ENCODE data around the gene UBE2E3.

Gene UBE2E3

GRCh38 chr2:180990337-180990736, 9.9 kb downstream of the UBE2E3 start (continued):
- TF ChIP-seq ZNF292 (tag by site-specific recombination; IDR thresholded peaks at IDR 0.05; ENCODE audit: borderline replicate concordance, low read depth) (no peak), ZFP69B (tag by site-specific recombination; IDR thresholded peaks at IDR 0.05) (no peak)

- CTCF ChIA-PET = interaction anchor here (0.6 to 0.7 kb wide), 3 partner anchors 10 to 118 kb away, joined by 3 to 4 read pairs (median 4); no protein-coding TSS in a partner anchor
- peaks cover 3 to 8% of the 10 kb centered on the region in 2 experiments for H3K36me3 ChIP-seq (ENCODE audit: control insufficient read depth in 2 of 2, insufficient read depth in 1 of 2, low read length in 2 of 2)
- H3K4me1 ChIP-seq (ENCODE audit: control insufficient read depth, insufficient read depth, low read length) = peaks cover 5% of the 10 kb centered on the region; the same call in 1 of the 2 replicates
- no peak overlapping the region for H3K4me3 ChIP-seq (ENCODE audit: low read depth, low read length)
- POLR2A ChIA-PET = no interaction called here
- H3K27ac ChIP-seq (ENCODE audit: extremely low read depth, low read depth, low read length) = no peak overlapping the region
- TF ChIP-seq ZNF449 (tag by site-specific recombination; IDR thresholded peaks at IDR 0.05) (no peak), TRIM28 (IDR thresholded peaks at IDR 0.05; ENCODE audit: borderline replicate concordance, low read length) (no peak), ZNF510 (tag by site-specific recombination; IDR thresholded peaks at IDR 0.05; ENCODE audit: insufficient replicate concordance) (no peak), PRDM1 (tag by site-specific recombination; IDR thresholded peaks at IDR 0.05) (no peak), KLF1 (tag by site-specific recombination; IDR thresholded peaks at IDR 0.05) (no peak), ZNF621 (tag by site-specific recombination; IDR thresholded peaks at IDR 0.05) (no peak)
- no peaks in the 10 kb centered on the region for H3K9me3 ChIP-seq (ENCODE audit: control insufficient read depth, insufficient read depth, low read depth, low read length)
These were observed 10.4 kb downstream of the UBE2E3 start for GRCh38 chr2:180990794-180991193.

- H3K9me3 ChIP-seq (ENCODE audit: control insufficient read depth, insufficient read depth, low read depth, low read length) = no peaks in the 10 kb centered on the region
- H3K27ac ChIP-seq (ENCODE audit: extremely low read depth, low read depth, low read length) = no peak overlapping the region
- CTCF ChIA-PET = interaction anchor here (0.6 to 1.0 kb wide), 2 partner anchors 186 to 1610 kb away, joined by 3 read pairs; no protein-coding TSS in a partner anchor
- no peak overlapping the region for H3K4me3 ChIP-seq (ENCODE audit: low read depth, low read length)
- TF ChIP-seq ZBTB21 (tag by site-specific recombination; IDR thresholded peaks at IDR 0.05) (no peak), ZNF140 (tag by site-specific recombination; IDR thresholded peaks at IDR 0.05) (no peak), ZNF626 (tag by site-specific recombination; IDR thresholded peaks at IDR 0.05) (no peak), ZNF513 (tag by site-specific recombination; IDR thresholded peaks at IDR 0.05) (no peak), ZNF112 (tag by site-specific recombination; IDR thresholded peaks at IDR 0.05) (no peak), ZNF202 (tag by site-specific recombination; IDR thresholded peaks at IDR 0.05; ENCODE audit: borderline replicate concordance) (no peak), ZNF707 (tag by site-specific recombination; IDR thresholded peaks at IDR 0.05) (no peak), ZNF792 (tag by site-specific recombination; IDR thresholded peaks at IDR 0.05) (no peak)
- H3K4me1 ChIP-seq (ENCODE audit: control insufficient read depth, insufficient read depth, low read length) = 0 out of 2 replicates have a peak, but pooled peaks cover 5% of the 10 kb centered on the region
- POLR2A ChIA-PET = no interaction called here
- H3K36me3 ChIP-seq (ENCODE audit: control insufficient read depth in 2 of 2, insufficient read depth in 1 of 2, low read length in 2 of 2) = peaks cover 3% of the 10 kb centered on the region in 2 experiments
These were observed 11.0 kb downstream of the UBE2E3 start for GRCh38 chr2:180991361-180991760.

GRCh38 chr2:180991820-180992219, 11.4 kb downstream of the UBE2E3 start:
- POLR2A ChIA-PET = no interaction called here
- no peak overlapping the region for H3K27ac ChIP-seq (ENCODE audit: extremely low read depth, low read depth, low read length)
- CTCF ChIA-PET = interaction anchor here (0.6 to 1.5 kb wide), 4 partner anchors 8 to 1611 kb away, joined by 3 to 7 read pairs (median 3); no protein-coding TSS in a partner anchor
- no peak overlapping the region for H3K4me3 ChIP-seq (ENCODE audit: low read depth, low read length)
- H3K4me1 ChIP-seq (ENCODE audit: control insufficient read depth, insufficient read depth, low read length) = 0 out of 2 replicates have a peak, but pooled peaks cover 5% of the 10 kb centered on the region
- peaks cover 3 to 4% of the 10 kb centered on the region in 2 experiments for H3K36me3 ChIP-seq (ENCODE audit: control insufficient read depth in 2 of 2, insufficient read depth in 1 of 2, low read length in 2 of 2)
- no peaks in the 10 kb centered on the region for H3K9me3 ChIP-seq (ENCODE audit: control insufficient read depth, insufficient read depth, low read depth, low read length)
- TF ChIP-seq ZNF664 (tag by site-specific recombination; IDR thresholded peaks at IDR 0.05) (no peak), RBAK (tag by site-specific recombination; IDR thresholded peaks at IDR 0.05) (no peak), ZNF211 (tag by site-specific recombination; IDR thresholded peaks at IDR 0.05; ENCODE audit: low read depth) (no peak), ZNF248 (tag by site-specific recombination; IDR thresholded peaks at IDR 0.05) (no peak), ZNF580 (tag by site-specific recombination; IDR thresholded peaks at IDR 0.05) (no peak), ZFP3 (tag by site-specific recombination; IDR thresholded peaks at IDR 0.05; ENCODE audit: low read depth) (no peak), HOXA7 (CRISPR knock-in tag; IDR thresholded peaks at IDR 0.05; ENCODE audit: borderline replicate concordance) (no peak), ZFP41 (tag by site-specific recombination; IDR thresholded peaks at IDR 0.05; ENCODE audit: borderline replicate concordance) (no peak), GLIS2 (tag by site-specific recombination; IDR thresholded peaks at IDR 0.05) (no peak), ZNF18 (tag by site-specific recombination; IDR thresholded peaks at IDR 0.05) (no peak), ZNF24 (tag by site-specific recombination; IDR thresholded peaks at IDR 0.05) (no peak), ZNF660 (tag by site-specific recombination; IDR thresholded peaks at IDR 0.05) (no peak)

Measured in HEK293 (cell line).